ENCODE data around the gene PAN3. TPM values are rescaled to one million over a fixed set of nuclear protein-coding genes. Genes with fewer than 3 reads are reported as not detected.
"Not testable (repeated sequence)": the region's sequence is repeated elsewhere in the genome, so short reads cannot be mapped to it uniquely, and the experiment has no call there.

PAN3 gene
- total and polyA plus RNA-seq, 2 experiments from 2014 or later = 16.7 to 17.3 TPM

DNA sequence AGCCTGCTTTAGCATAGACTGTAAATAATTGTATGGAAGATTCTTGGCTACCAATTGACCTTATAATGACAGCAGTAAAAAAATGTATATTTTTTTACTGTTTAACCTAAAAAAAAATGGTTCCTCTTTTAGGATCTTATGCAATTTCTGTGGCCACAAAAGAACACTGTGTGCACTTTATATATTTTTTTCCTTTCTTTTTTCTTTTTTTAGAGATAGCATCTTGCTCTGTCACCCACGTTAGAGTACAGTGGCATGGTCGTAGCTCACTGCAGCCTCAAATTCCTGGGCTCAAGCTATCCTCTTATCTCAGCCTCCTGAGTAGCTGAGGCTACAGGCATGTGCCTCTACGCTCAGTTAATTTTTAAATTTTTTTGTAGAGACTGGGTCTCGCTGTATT is 44.0 kb upstream of the PAN3 start:
- Histone ChIP-seq H3F3A (ENCODE audit: insufficient read depth) (no peaks in the 10 kb centered on the region), H3K4me2 (ENCODE audit: unreplicated experiment) (no peak overlapping the region), H3K27me3 (replicated peaks; ENCODE audit: insufficient read depth) (peaks cover 57% of the 10 kb centered on the region), H4K20me1 (ENCODE audit: insufficient read depth) (no peaks in the 10 kb centered on the region), H3K9ac (no peak overlapping the region), H3K79me2 (ENCODE audit: insufficient read depth) (no peaks in the 10 kb centered on the region), H2AFZ (no peak overlapping the region), H3K9me2 (ENCODE audit: insufficient read depth) (no peaks in the 10 kb centered on the region), H3K9me3 (ENCODE audit: low read depth) (no peaks in the 10 kb centered on the region), H3K36me3 (ENCODE audit: low read depth) (no peaks in the 10 kb centered on the region), H3K4me3 (no peak overlapping the region), H3K27ac (no peak overlapping the region), H3K4me1 (ENCODE audit: insufficient read depth) (no peaks in the 10 kb centered on the region)
- TF ChIP-seq EZH2 (IDR thresholded peaks at IDR 0.05; ENCODE audit: insufficient read depth, poor library complexity, severe bottlenecking) = no peak
- TF ChIP-seq EZH2phosphoT487 (IDR thresholded peaks at IDR 0.05; ENCODE audit: insufficient read depth, low read depth) = no peak
- DNase-seq = no peak
- in situ Hi-C loops (cut with MboI) = no loop called here
- 35 to 37% methylated on average over 4 of the region's 4 CpGs for WGBS, 2 experiments (ENCODE audit: low coverage in 1 of 2, low lambda C conversion rate in 2 of 2, missing lambda C conversion rate in 2 of 2)

DNA sequence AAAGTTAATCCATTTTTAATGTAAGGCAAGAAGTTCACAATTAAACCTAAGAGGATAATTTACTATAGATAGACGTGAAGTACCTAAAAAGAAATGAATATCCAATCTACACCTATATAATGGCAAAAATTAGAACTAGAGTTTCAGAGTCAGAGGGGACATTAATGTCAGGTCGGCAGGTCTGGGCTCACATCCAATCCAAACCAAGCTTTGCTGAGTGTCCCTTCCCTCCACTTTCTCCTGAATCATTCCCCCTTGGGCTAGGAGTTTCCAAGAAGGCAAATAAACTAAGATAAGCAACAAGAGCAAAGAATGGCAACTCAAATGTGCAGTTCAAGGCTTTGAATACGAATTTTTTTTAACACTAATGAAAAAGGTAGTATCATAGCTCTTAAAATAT is 40.8 kb upstream of the PAN3 start:
- WGBS, 2 experiments (ENCODE audit: low coverage in 1 of 2, low lambda C conversion rate in 2 of 2, missing lambda C conversion rate in 2 of 2) = 30 to 32% methylated on average over 3 of the region's 3 CpGs
- H3K79me2 ChIP-seq (ENCODE audit: insufficient read depth) = no peaks in the 10 kb centered on the region
- H2AFZ ChIP-seq = no peak overlapping the region
- peaks cover 85% of the 10 kb centered on the region for H3K27me3 ChIP-seq (replicated peaks; ENCODE audit: insufficient read depth)
- H3K27ac ChIP-seq = no peak overlapping the region
- TF ChIP-seq EZH2phosphoT487 (IDR thresholded peaks at IDR 0.05; ENCODE audit: insufficient read depth, low read depth) = no peak
- TF ChIP-seq EZH2 (IDR thresholded peaks at IDR 0.05; ENCODE audit: insufficient read depth, poor library complexity, severe bottlenecking) = no peak
- H3K9me3 ChIP-seq (ENCODE audit: low read depth) = no peaks in the 10 kb centered on the region
- H3K36me3 ChIP-seq (ENCODE audit: low read depth) = no peaks in the 10 kb centered on the region
- H3K9ac ChIP-seq = no peak overlapping the region
- no peak for DNase-seq
- H3K4me3 ChIP-seq = no peak overlapping the region
- H3K4me2 ChIP-seq (ENCODE audit: unreplicated experiment) = no peak overlapping the region
- H3F3A ChIP-seq (ENCODE audit: insufficient read depth) = no peaks in the 10 kb centered on the region
- H3K9me2 ChIP-seq (ENCODE audit: insufficient read depth) = no peaks in the 10 kb centered on the region
- H4K20me1 ChIP-seq (ENCODE audit: insufficient read depth) = no peaks in the 10 kb centered on the region
- in situ Hi-C loops (cut with MboI) = no loop called here
- no peaks in the 10 kb centered on the region for H3K4me1 ChIP-seq (ENCODE audit: insufficient read depth)

DNA sequence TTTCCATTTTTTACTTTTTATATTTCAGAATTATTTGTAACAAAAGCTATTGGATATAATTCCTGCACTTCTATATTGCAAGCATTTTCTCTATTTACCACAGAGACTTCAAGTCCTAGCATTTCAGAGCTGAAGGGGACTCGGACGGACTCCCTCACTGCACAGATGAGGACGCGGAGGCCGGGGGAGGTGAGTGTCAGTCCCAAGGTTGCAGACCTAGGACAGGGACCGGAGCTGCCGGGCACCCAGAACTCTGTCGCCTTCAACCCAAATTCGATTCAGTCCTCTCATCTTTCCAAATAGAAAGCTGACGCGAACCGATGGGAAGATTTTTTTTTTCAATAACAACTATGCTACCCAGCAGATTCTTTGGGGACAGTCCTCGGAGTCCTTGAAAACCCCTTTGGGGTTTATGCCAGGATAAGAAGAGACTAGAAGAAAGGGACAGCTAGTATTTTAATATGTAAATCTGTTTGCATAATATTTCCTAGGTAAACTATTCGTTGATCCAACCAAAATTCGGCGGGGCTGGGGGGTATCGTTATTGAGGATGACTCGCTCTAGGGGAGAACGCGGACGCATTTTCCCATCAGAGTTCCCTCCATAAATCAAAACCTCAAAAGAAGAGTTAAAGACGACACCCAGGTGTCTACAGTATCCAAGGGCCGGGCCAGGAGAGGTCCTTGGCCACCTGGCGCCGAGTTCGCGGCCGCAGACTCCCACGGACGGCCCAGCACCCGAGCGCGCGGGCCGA is 38.8 kb upstream of the PAN3 start:
- no peak overlapping the region for H3K27ac ChIP-seq
- H3K4me1 ChIP-seq (ENCODE audit: insufficient read depth) = no peaks in the 10 kb centered on the region
- peaks cover 72% of the 10 kb centered on the region for H3K27me3 ChIP-seq (replicated peaks; ENCODE audit: insufficient read depth)
- DNase-seq = no peak
- H4K20me1 ChIP-seq (ENCODE audit: insufficient read depth) = no peaks in the 10 kb centered on the region
- 20 to 21% methylated on average over 33 to 35 of the region's 35 CpGs for whole genome bisulfite sequencing, 2 experiments (ENCODE audit: low coverage in 1 of 2, low lambda C conversion rate in 2 of 2, missing lambda C conversion rate in 2 of 2)
- TF ChIP-seq EZH2 (IDR thresholded peaks at IDR 0.05; ENCODE audit: insufficient read depth, poor library complexity, severe bottlenecking) (peak; percentile 23), EZH2phosphoT487 (IDR thresholded peaks at IDR 0.05; ENCODE audit: insufficient read depth, low read depth) (no peak)
- H3K9ac ChIP-seq = no peak overlapping the region
- H3K79me2 ChIP-seq (ENCODE audit: insufficient read depth) = no peaks in the 10 kb centered on the region
- H3K4me2 ChIP-seq (ENCODE audit: unreplicated experiment) = peak overlapping the region; percentile 47
- H3K9me2 ChIP-seq (ENCODE audit: insufficient read depth) = no peaks in the 10 kb centered on the region
- peak overlapping the region; percentile 45 for H2AFZ ChIP-seq
- no peaks in the 10 kb centered on the region for H3K9me3 ChIP-seq (ENCODE audit: low read depth)
- no peaks in the 10 kb centered on the region for H3F3A ChIP-seq (ENCODE audit: insufficient read depth)
- peak overlapping the region; percentile 45 for H3K4me3 ChIP-seq
- no peaks in the 10 kb centered on the region for H3K36me3 ChIP-seq (ENCODE audit: low read depth)
- in situ Hi-C loops (cut with MboI) = no loop called here

DNA sequence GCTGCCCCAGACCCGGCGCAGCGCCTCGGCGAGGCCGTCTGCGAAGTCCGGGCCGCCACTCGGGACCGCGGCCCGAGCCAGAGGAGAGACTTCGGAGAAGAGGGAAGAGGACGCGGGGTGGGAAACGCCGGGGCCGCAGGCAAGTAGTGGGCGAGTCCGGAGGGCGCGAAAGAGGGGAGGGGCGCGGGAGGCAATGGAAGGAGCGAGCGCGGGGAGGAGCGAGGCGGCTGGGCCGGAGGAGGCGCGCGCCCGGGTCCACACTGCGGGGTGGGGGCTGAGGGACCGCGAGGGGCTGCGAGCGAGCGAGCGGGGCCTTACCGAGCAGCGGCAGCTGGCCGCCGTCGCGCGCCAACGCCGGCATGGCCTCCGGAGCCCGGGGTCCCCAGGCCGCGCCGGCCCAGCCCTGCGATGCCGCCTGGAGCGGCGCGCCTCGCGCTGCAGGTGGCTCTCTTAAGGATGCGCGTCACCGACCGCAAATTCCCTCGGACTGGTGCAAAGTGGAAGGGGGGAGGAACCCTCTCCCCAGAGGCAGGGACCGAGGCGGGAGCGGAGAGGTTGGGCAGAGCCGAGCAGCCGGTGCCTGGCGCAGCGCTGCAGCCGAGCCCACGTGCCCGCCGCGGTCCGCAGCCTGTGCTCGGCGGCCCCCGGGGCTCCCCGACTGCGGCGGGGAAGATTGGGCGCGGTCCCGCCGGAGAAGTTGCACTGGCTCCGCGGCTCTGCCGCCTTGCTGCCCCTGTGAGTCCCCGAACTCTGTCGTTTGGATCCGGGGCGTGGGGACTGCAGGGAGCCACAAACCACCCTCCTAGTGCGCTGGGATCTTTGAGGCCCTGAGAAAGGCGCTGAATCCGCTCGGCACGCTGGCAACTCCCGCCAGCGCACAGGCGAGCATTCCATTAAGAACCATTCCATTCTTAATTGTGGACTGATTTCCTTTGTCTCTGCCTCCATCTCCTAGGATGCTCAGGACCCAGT is 37.9 kb upstream of the PAN3 start, which contains the start of gene FLT3:
FLT3 (minus strand) TSS at position 427 of the 972 bp plus-strand sequence; CDS start at position 361, 66 bp downstream.
- peak; percentile 38 for DNase-seq
- Histone ChIP-seq H3K4me1 (ENCODE audit: insufficient read depth) (no peaks in the 10 kb centered on the region), H3K9me3 (ENCODE audit: low read depth) (no peaks in the 10 kb centered on the region), H3K4me3 (peak within 1 kb of the TSS; percentile 45), H3K79me2 (ENCODE audit: insufficient read depth) (no peaks in the 10 kb centered on the region), H3K36me3 (ENCODE audit: low read depth) (no peaks in the 10 kb centered on the region), H2AFZ (peak within 1 kb of the TSS; percentile 45), H3K9ac (no peak within 1 kb of the TSS), H3K4me2 (ENCODE audit: unreplicated experiment) (peak within 1 kb of the TSS; percentile 47), H3K27me3 (replicated peaks; ENCODE audit: insufficient read depth) (peaks cover 65% of the 10 kb centered on the region), H3K9me2 (ENCODE audit: insufficient read depth) (no peaks in the 10 kb centered on the region), H4K20me1 (ENCODE audit: insufficient read depth) (no peaks in the 10 kb centered on the region), H3K27ac (no peak within 1 kb of the TSS), H3F3A (ENCODE audit: insufficient read depth) (no peaks in the 10 kb centered on the region)
- TF ChIP-seq EZH2phosphoT487 (IDR thresholded peaks at IDR 0.05; ENCODE audit: insufficient read depth, low read depth) (peak; percentile 23; the same call in 1 of the 2 replicates), EZH2 (IDR thresholded peaks at IDR 0.05; ENCODE audit: insufficient read depth, poor library complexity, severe bottlenecking) (peak; percentile 60)
- WGBS, 2 experiments (ENCODE audit: low coverage in 1 of 2, low lambda C conversion rate in 2 of 2, missing lambda C conversion rate in 2 of 2) = 3 to 4% methylated on average over 68 to 79 of the region's 106 CpGs
- in situ Hi-C loops (cut with MboI) = no loop called here

DNA sequence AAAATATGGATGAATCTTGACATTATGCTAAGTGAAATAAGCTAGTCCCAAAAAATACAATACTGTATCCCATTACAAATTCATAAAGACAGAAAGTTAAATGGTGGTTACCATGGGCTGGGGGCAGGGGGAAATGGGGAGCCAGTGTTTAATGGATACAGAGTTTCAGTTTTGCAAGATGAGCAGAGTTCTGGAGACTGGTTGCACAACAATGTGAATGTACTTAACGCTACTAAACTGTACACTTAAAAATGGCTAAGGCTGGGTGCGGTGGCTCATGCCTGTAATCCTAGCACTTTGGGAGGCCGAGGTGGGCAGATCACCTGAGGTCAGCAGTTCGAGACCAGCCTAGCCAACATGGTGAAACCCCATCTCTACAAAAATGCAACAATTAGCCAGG is 36.5 kb upstream of the PAN3 start:
- H3K79me2 ChIP-seq (ENCODE audit: insufficient read depth); H3K9me2 ChIP-seq (ENCODE audit: insufficient read depth); H3K4me1 ChIP-seq (ENCODE audit: insufficient read depth); H3F3A ChIP-seq (ENCODE audit: insufficient read depth); H2AFZ ChIP-seq; in situ Hi-C loops (cut with MboI); H3K36me3 ChIP-seq (ENCODE audit: low read depth); DNase-seq; H3K4me2 ChIP-seq (ENCODE audit: unreplicated experiment); H3K9me3 ChIP-seq (ENCODE audit: low read depth); H3K27ac ChIP-seq; H3K4me3 ChIP-seq; H4K20me1 ChIP-seq (ENCODE audit: insufficient read depth); H3K9ac ChIP-seq: not testable (repeated sequence)
- peaks cover 51% of the 10 kb centered on the region for H3K27me3 ChIP-seq (replicated peaks; ENCODE audit: insufficient read depth)
- 71 to 77% methylated on average over 4 of the region's 4 CpGs for WGBS, 2 experiments (ENCODE audit: low coverage in 1 of 2, low lambda C conversion rate in 2 of 2, missing lambda C conversion rate in 2 of 2)
